Measurements from ENCODE around the gene CSMD2.
"Not testable (repeated sequence)": the region's sequence is repeated elsewhere in the genome, so short reads cannot be mapped to it uniquely, and the experiment has no call there.

CSMD2 gene

DNA sequence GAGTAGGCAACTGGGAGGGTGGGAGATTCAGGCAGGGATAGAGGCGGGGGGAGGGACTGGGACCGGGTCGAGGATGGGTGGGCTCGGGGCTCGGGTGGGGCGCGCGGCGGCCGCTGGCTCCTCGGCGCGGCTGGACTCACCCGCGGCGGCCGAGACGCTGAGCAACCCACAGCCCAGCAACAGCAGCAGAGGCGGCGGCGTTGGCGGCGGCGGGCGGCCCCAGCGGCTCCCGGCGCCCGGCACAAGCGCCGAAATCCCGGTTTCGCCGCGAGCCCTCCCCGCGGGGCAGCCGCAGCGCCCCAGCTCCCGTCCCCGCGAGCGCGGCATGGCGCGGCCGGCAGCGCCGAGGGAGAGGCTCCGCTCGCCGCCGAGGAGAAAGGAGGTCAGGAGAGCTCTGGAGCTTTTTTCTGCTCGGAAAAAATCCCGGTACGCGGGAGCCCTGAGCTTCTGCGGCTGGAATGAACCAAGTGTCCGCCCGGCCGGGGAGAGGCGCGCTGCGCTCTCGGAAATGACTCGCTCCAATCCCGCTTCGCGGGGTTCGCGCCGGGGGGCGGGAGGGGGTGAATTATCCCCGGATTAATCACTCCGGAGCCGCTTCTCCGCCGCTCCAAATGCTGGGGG is at the start of gene CSMD2:
Gene CSMD2, minus strand, starts transcription at position 460 of the 621 bp plus-strand sequence. Its CDS starts 133 bp downstream, at position 327.
- DNase-seq: peak; percentile 73

GRCh38 chr1:34213956-34214355 is 48.9 kb upstream of the CSMD2 start:
- DNase-seq: no peak

DNA sequence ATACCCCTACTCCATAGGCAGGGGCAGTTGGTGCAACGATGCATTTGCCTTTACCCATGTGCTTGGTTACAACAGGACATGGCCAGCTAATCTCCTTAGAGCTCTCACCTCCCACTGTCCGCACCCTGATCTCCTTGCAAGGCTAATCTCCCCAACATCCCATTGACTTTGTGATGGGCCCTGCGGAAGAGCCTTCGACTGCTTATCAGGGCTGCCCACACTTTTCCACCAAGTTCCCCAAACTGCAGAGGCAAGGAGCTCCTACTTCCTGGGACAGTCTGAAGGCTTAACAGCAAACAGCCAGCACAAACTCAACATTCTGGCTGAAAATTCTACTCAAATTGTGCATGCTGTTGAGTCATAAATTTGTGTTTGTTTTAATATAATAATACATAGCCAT is 47.6 kb upstream of the CSMD2 start:
- DNase-seq: no peak

DNA sequence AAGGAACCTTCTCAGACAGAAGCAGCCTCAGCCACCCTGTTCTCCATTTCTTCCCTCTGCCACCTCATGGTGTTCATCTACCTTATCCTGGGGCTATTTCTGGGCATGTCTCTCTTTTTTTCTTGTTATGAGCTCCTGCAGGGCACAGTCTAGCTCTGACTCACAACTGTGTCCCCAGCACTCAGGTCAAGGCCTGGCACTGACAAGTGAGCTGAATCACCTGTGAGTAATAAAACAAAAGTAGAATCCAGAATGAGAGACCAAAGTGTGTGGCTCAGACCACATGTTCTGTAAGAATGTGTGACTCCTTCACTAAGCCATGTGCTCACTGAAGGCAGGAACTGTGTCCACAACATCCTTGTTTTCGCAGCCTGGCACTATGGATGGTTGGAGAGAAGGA is 34.9 kb upstream of the CSMD2 start:
- DNase-seq: no peak

GRCh38 chr1:34192621-34193020 is 27.6 kb upstream of the CSMD2 start:
- no peak for DNase-seq

GRCh38 chr1:34190692-34191091 is 25.7 kb upstream of the CSMD2 start:
- no peak for DNase-seq

- no peak for DNase-seq
These were observed 24.0 kb upstream of the CSMD2 start for GRCh38 chr1:34188985-34189384.

DNA sequence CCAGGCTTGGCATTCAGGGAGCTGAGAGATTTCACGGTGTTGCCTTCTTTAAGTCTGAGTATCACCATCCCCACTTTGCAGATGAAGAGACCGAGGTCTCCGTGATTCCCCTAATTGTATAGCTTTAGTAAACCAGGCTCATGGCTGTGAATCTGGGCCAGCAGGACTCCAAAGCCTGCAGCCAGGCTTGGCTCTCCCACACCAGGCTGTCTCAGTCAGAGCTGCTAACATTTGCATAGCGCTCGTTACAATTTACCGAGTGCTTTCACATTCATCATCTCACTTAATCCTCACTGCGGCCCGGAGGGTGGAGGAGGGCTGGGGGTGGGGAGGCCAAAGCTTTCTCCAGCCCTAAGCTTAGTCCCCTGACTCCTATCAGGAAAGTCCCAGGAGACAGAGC is 23.4 kb upstream of the CSMD2 start:
- no peak for DNase-seq

DNA sequence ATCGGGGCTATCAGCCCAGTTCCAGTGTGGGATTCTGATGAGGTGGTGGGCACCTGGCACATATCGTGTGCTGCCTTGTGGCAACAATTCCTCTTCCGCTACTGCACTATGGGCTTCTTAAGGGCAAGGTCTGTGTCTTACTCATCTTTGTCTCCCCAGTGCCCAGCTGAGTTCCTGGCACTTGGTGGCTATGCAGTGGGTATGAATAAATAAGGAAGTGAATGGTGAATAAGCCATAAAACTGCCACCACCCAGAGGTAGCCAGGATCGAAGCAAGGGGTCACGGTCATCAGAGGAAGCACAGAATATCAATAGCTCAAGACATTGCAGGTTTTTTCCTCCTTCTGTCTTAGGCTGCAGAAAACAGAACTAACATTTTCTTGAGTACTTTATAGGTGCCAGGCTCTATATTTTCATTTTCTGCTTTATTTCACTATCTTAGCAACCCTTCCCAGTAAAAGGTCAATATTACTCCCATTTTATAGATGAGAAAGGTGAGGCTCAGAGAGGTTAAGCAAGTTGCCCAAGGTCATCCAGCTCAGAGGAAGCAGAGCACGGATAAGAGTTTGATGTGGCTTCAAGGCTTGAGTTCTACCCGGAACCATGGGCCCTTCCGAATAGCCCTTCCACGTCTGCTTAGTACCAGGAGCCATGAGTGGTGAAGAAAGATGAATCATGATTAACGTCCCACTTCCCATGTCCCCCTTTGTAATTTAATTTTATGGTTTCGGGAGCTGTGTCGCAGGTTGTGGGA is 21.9 kb upstream of the CSMD2 start:
- no peak for DNase-seq

GRCh38 chr1:34183381-34183780 is 18.4 kb upstream of the CSMD2 start:
- DNase-seq: not testable (repeated sequence)

DNA sequence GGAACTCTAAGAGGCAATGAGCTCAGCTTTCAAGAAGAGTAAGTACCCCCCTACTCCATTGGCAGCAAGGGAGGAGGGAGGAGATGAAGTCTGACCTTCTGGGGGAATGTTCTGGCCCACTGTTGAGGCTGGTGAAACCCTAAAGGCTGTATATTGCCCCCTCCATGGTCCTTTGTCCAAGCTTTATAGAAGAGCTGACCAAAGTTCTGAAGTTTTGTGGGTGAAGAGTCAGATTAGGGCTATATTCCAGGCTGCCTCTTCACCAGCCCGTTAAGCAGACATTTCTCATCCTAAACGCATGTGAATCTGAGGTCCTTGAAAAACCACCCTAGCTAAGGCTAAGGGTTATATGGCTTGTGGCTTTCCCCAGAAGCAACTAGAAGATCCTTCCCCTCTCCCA is 13.0 kb upstream of the CSMD2 start:
- DNase-seq: no peak

- DNase-seq: no peak
These were observed 12.0 kb upstream of the CSMD2 start, which contains the start of gene C1orf94 for GRCh38 chr1:34176830-34177603. C1orf94 (plus strand) TSS chr1:34176907; CDS start chr1:34177790, 883 bp downstream.

DNA sequence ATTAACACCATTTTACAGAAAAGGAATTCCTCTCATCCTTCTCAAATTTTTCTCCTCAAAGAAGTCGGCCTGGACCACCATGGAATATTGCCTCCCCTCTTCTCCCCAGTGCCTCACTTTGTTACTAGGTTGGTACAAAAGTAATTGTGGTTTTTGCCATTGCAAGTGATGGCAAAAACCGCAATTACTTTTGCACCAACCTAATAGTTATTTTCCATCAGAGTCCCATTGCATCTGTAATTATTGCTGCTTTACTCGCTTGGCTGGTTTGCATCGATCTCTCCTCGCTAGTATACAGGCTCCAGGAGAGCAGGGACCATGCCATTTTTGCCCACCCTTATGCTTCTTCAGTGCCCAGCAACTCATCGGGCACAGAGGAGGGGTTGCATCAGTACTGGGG is 10.7 kb upstream of the CSMD2 start:
- DNase-seq: no peak

DNA sequence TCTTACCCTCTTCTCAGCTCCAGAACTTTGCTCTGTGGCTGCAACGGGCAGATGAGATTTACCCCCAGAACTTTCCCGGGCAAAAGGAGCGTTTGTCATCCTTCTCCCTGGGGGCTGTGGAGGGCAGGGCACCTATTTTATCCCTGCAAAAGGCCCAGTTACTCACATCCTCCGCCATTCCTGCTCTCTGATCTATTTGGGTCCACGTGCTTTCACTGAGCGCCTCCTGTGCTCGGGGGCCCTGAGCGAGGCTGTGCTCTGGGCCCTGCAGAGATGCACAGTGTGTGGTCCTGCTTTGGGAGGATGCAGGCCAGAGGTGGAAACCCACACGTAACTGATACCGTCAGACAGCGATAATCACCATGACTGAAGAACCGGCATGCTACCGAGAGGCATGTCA is 2.4 kb upstream of the CSMD2 start:
- no peak for DNase-seq

- DNase-seq: no peak
These were observed 1.8 kb upstream of the CSMD2 start for GRCh38 chr1:34166625-34167361.

DNA sequence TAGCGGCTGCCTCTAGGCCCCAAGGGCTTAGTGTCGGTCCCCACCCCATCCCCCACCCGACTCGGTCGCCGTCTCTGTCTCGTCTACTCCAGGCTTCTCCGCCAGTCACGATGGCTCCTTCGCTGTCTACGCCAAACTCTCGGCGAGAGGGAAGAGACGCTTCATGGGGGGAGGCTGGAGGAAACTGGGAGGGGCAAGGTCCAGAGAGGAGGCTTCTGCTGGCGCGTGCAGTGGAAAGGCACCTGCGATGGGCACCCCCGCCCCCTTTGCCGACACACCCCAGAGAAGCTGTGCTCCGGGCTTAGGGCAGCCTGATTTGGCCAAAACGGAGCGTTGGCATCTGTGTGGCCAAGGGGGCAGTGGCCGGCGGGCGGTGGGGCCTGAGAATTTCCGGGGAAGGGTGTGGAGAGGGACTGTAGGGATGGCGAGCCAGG is 1.2 kb upstream of the CSMD2 start:
- peak; percentile 36 for DNase-seq

DNA sequence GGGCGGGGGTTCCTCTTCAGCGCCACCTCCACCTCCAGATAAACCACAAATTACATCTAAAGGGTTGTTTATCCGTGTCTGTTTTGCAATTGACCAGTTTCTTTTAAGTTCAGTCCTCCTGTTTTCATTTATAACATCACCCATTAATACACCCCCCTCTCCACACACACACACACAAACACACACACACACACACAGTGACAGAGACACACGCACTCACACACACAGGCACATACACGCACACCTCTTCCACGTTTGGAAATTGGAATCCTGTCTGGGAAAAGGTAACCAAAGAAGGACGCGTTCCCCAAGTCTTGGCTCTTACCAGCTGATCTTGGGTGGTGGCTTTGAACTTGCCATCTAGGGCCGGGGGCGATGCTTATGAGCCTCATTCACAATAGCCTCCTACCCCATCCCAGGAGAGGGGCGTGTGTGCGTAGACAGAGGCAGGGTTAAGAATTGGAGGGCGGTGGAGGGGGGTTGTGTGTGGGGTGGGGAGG is 442 bp upstream of the CSMD2 start:
- peak; percentile 73 for DNase-seq

DNA sequence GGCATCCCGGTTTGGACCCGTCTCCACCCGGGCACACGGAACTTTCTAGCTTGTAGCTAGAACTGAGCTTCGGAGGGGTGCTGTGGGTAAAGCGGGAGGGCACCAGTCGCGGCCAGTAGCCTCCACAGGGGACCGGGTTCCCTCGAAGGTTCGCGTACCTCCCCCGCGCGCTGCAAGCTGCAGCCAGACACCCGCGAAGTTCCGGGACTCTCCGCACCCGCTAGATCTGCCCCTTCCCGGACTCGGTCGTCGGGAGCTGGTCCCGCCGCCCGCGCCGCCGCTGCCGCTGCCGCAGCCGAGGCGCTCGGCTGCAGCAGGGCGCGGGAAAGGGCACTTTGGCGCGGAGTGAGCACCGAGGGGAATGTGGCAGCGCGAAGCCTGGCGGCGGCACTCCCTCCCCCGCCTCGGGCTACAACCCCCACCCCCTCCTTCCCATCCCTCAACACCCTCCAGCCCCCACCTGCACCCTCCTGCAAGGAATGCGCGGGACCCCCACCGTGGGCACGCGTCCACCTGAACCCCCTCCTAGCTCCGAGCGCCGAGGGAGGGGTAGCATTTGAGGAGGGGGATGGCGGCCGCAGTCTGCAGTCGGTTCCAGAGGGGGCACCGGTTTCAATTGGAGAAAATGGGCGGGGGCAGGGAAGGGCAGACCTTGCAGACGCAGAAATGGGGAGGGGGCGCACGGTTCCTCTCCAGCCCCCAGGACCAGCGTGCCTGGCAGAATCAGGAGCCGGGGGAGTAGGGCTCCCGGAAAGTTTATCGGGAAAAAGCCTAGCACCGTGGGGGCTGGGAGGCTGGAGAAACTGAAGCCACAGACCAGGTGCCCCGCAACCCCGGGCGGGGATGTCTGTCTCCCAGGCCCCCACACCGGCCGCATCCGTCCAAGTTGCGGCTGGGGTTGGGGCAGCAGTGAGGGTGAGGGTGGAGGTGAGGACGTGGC is 968 bp downstream of the CSMD2 start:
- peak; percentile 52 for DNase-seq

GRCh38 chr1:34162852-34163766 is 1.9 kb downstream of the CSMD2 start:
- DNase-seq: peak; percentile 89

GRCh38 chr1:34156739-34157138 is 8.3 kb downstream of the CSMD2 start:
- no peak for DNase-seq

Data from DMS79 treated with DMSO at 0.1 percent for 48 hours (cell line).